Retinal pigment epithelial cell (primary cell): ENCODE data around the gene HSPBP1.

Experiments
- DNase-seq: peaks from one replicate; pipeline ENCODE4 v3.0.0-alpha.2; 2010; ENCODE audit warnings: low read depth
- H3K4me3 ChIP-seq: 2 replicates; pipeline ENCODE4 v1.5.1; 2011; ENCODE audit warnings: mild to moderate bottlenecking, low read length, control low read depth, moderate library complexity
- TF ChIP-seq, protein P1 (sequence below): conservative IDR thresholded peaks from 2 replicates; pipeline ENCODE4 v1.5.1; 2011; ENCODE audit warnings: low read depth, low read length, control low read depth, inconsistent platforms

HSPBP1 gene

GRCh38 chr19:55240713-55241020, 39.2 kb downstream of the HSPBP1 start:
- TF ChIP-seq, protein P1, sequence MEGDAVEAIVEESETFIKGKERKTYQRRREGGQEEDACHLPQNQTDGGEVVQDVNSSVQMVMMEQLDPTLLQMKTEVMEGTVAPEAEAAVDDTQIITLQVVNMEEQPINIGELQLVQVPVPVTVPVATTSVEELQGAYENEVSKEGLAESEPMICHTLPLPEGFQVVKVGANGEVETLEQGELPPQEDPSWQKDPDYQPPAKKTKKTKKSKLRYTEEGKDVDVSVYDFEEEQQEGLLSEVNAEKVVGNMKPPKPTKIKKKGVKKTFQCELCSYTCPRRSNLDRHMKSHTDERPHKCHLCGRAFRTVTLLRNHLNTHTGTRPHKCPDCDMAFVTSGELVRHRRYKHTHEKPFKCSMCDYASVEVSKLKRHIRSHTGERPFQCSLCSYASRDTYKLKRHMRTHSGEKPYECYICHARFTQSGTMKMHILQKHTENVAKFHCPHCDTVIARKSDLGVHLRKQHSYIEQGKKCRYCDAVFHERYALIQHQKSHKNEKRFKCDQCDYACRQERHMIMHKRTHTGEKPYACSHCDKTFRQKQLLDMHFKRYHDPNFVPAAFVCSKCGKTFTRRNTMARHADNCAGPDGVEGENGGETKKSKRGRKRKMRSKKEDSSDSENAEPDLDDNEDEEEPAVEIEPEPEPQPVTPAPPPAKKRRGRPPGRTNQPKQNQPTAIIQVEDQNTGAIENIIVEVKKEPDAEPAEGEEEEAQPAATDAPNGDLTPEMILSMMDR: no peak
- no peak overlapping the region for H3K4me3 ChIP-seq
- DNase-seq: no peak

DNA sequence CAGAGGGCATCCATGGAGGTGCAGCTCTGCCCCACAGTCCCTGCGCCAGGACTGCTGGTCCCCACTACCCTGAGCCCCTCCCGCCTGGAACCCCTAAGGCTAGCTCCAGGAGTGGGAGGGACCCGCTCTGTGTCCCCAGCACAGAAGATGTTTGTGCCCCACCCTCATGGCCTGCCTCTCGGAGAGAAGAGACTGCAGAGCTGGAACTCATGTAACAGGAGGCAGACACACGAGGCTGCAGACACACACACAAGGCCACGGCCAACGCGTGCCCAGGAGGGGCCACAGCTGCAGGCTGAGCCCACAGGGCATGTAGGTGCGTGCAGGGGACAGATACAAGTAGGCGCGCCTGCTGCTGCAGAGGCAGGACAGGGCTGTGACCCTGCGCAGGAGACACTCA, 40.9 kb downstream of the HSPBP1 start:
- DNase-seq: no peak
- no peak overlapping the region for H3K4me3 ChIP-seq
- TF ChIP-seq, protein P1: no peak

- TF ChIP-seq, protein P1: no peak
- no peak overlapping the region for H3K4me3 ChIP-seq
- DNase-seq: no peak
Measured at GRCh38 chr19:55238030-55238429, 41.9 kb downstream of the HSPBP1 start.

DNA sequence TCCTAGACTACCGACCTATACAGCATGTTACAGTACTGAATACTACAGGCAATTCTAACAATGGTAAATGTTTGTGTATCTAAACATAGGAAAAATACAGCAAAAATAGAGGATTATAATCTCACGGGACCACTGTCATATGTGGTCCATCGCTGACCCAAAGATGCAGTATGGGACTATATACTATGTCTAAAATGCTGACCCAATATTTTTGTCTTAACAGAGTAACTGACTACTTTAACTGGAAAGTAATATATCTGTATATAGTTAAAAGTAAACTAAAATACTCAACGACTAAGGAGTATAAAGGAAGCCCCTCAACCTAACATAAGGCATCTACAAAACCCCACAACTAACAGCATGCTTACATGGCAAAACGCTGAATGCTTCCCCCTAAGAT, 46.9 kb downstream of the HSPBP1 start:
- DNase-seq: no peak

GRCh38 chr19:55232286-55232602, 47.7 kb downstream of the HSPBP1 start:
- DNase-seq: no peak
- TF ChIP-seq, protein P1: no peak
- no peak overlapping the region for H3K4me3 ChIP-seq

More for the DNA sequence above, 46.9 kb downstream of the HSPBP1 start:
- TF ChIP-seq, protein P1: no peak
- H3K4me3 ChIP-seq: no peak overlapping the region

GRCh38 chr19:55231391-55232285, 48.3 kb downstream of the HSPBP1 start:
- no peak overlapping the region for H3K4me3 ChIP-seq
- DNase-seq: no peak
- TF ChIP-seq, protein P1: no peak

GRCh38 chr19:55230780-55231179, 49.1 kb downstream of the HSPBP1 start:
- H3K4me3 ChIP-seq: no peak overlapping the region
- no peak for DNase-seq
- TF ChIP-seq, protein P1: no peak
